Right renal cortex interstitium (tissue), 3 donors: Measurements from ENCODE around the gene TXNL1. TPM values are rescaled to one million over a fixed set of nuclear protein-coding genes. Genes with fewer than 3 reads are reported as not detected.

Experiments used
- DNase-seq, 3 donors: peaks; one replicate each; pipeline ENCODE4 v3.0.0-alpha.2; 2013; ENCODE audit warnings: low read depth in 3 of 3, low spot score in 2 of 3
- polyA plus RNA-seq, 3 donors: library from polyadenylated mRNA; unstranded; fragments of 120-200 nt; gene quantifications; one replicate each; pipeline ENCODE4 v1.2.1, GENCODE V29; 2013; ENCODE audit not compliant: insufficient read length in 3 of 3

Gene TXNL1
- polyA plus RNA-seq, 3 donors = 112 to 117 (median 114) TPM

DNA sequence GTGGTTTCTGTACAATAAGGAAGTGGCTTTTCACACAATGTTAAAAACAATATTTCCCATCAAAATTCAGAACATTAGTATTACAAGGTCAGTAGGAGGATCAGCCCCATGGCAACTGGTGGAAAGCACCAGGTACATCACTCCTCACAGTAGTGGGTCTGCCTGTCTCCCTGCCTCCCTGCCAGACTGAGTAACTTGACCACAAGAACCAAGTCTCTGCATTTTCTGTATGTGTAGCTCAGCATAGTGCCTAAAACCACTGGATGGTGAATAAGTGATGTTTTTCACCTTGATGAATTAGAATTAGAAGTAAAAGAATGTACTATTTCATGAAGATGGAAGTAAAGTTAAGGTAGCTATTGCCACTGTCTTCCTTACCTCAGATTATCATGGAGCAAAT lies 8.7 kb upstream of the TXNL1 start:
- no peak for DNase-seq

DNA sequence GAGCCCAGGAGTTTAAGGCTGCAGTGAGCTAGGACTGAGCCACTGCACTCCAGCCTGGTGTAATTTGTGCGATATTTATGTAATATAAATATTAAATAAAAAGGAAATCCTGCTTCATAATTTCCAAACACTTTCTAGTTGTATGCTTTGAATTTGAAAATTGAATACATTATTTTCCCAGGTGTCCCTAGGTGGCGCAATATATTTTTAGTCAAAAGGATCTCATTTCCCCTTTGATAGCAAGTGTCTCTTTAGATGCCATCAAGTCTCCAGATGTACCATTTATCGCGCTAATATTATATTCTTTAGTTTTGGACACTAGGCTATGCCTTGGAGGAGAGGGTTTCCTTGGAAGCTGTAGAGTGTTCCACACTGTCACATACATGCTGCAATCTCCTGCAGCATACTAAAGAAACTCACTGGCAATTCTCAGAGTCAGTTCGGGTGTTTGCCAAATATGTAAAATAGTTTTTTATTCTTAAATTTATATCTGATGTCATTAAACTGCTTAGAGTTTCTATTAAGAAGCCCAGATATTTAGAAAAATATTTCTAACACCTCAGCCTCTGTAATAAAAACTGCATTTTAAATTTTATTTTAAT lies 7.1 kb upstream of the TXNL1 start:
- no peak for DNase-seq

DNA sequence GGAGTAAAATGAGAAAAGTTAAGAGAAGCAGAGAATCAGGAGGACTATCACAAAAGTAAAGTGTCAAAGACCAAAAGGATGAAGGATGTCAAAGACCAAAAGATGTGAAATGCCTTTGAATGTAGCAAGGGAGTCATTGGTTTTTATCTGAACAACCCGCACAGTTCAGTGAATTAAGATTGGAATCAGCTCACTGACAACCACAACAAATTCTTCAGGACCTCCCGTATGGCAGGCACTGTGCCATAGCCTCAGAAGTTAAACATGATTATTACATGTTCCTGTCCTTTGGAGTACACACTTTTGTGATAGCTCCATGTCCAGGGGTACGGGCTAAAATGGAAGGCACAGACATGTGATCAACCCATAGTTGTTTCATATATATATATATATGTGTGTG lies 5.0 kb upstream of the TXNL1 start:
- no peak for DNase-seq

GRCh38 chr18:56641714-56642337 lies 3.4 kb upstream of the TXNL1 start:
- no peak for DNase-seq

GRCh38 chr18:56639571-56639970 lies 1.2 kb upstream of the TXNL1 start:
- no peak for DNase-seq

GRCh38 chr18:56639104-56639381 lies 651 bp upstream of the TXNL1 start:
- no peak for DNase-seq

GRCh38 chr18:56637711-56638231 lies 621 bp downstream of the TXNL1 start:
- no peak for DNase-seq

DNA sequence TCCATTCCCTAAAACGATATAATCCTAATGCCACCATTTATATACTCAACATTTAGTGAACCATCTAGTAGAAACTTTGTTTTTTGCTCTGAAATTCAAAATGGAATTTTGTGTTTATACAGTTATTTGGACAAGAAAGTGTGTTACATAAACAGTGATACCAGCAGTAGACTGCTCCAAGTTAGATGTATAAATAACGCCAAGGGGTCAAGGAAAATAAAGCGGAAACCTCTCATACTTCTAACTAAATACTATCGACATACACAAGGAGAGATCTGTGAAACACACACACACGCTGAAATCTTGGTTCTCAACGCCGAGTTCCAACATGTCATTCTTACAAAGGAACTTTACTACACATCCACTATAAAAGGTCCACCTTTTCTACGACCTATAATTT lies 1.2 kb downstream of the TXNL1 start:
- no peak for DNase-seq

DNA sequence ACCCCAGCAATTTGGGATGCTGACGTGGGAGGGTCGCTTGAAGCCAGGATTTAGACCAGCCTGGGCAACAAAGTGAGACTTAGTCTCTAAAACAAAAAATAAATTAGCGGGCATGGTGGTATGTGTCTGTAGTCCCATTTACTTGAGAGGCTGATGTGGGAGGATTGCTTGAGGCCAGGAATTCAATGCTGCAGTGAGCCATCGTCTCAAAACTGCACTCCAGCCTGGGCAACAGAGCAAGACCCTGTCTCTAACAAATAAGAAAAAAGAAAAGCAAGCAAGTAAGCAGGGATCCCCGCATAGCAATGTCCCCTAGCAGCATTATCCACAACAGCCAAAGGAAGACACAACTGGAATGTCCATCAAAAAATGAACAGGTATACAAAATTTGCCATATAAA lies 3.4 kb downstream of the TXNL1 start:
- no peak for DNase-seq

DNA sequence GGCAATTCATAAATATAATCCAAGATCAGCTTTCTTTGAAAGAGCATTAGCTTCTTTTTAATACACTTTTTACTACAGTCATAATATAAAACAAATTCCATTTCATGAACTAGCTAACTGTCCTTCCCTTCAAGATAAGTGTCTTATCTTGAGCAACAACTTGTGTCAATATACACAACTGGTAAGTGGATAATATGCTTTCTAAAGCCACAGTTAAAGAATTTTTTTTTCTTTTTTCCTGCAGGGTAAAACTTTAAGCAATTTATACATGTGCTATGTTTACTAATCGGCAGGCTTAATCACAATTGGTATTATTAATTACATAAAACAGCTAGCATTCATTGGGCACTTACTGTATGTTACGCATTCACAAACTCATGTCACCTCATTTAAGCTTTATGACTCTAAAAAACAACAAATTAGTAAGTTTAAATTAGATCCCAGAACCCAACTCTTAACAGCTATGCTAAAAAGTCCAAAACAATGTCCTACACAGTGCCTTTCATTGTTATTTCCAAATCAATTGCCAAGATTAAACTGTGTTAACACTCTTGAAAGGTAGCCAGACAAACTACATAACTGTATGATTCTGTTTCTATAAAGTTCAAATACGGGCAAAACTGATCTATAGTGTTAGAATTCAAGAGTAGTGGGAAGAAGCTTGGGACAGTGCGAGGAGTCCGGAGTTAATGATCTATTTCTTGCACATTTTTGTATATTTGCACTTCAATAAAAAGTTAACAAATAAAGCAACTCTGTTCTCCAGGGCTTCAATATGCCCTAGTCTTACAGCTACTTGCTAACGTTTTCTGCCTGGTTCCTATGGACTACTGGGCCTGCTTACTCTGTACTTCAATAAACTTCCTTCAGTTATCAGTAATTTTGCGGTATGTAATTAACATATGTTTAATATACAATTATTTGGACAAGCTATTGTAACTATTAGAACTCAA lies 6.0 kb downstream of the TXNL1 start:
- DNase-seq = no peak

- DNase-seq = no peak
Observed at GRCh38 chr18:56627991-56628390, 10.4 kb downstream of the TXNL1 start.

GRCh38 chr18:56615738-56616520 lies 22.5 kb downstream of the TXNL1 start:
- DNase-seq = no peak

DNA sequence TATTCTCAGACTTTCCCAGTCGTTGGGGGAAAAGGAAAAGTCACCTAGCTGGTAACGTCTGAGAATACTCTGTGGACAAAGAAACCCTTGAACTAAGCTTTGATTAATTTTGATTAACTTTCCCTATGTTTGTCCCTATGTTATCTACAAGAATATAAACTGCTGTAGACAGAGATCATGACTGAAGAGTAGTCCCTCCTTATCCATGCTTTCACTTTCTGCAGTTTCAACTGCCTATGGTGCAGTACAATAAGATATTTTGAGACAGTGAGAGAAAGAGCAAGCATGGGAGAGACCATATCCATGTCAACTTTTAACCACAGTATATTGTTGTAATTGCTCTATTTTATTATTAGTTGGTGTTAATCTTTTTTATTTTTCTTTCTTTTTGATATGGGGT lies 31.8 kb downstream of the TXNL1 start:
- no peak for DNase-seq

DNA sequence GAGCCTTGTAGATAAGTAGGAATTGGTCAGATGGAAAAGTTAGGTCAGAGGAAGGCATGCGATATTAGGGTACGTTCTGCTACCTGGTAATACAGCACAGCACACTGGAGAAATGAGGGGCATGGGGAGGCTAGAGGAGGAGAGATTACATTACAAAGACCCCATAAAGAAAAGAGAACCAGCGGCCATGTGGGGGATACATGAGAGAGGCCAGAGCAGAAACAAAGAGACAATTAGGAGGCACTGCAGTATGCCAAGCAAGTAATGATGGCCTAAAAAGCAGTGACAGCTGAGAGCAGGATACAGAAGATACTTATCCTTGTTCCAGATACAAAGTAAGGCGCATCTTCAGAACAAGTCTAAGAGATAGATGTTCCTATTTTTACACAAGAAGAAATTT lies 40.0 kb downstream of the TXNL1 start:
- no peak for DNase-seq

DNA sequence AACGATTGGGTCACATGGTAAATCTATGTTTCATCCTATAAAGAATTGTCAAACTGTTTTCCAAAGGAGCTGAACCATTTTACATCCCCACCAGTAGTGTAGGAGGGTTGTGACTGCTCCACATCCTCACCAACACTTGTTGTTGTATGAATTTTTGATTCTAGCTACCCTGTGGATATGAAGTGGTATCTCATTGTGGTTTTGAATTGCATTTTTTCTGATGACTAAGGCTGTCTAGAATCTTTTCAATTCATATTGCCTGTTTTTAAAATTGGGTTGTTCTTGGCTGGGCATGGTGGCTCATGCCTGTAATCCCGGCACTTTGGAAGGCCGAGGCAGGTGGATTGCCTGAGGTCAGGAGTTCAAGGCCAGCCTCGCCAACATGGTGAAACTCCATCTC lies 44.5 kb downstream of the TXNL1 start:
- DNase-seq = no peak

DNA sequence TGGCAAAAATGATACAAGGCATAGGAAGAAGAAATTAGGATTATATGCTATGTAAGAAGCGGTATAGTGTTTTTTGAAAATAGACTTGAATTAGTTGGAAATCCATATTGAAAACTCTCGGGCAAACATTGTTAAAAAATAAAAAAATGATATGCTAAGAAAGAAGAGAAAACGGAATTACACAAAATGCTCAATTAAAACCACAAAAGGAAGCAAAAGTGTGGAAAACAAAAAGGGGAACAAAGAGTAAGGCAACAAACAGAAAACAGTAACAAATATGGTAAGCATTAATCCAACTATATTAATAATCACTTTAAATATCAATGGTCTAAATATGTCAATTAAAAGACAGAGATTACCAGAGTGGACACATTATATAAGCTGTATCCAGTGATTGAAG lies 58.4 kb downstream of the TXNL1 start:
- DNase-seq = no peak

DNA sequence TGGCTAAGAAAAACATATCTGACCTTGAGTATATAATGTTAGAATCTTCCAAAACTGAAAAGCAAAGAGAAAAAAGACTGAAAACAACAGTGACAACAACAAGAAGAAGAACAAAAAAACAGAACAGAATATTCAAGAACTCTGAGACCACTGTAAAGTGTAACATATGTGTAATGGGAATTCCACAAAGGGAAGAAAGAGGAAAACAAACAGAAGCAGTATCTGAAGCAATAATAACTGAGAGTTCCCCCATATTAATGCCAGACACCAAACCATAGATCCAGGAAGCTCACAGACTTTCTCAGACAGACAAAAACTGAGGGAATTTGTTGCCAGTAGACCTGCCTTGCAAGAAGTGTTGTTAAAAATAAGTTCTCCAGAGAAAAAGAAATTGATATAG lies 58.9 kb downstream of the TXNL1 start:
- DNase-seq = no peak

DNA sequence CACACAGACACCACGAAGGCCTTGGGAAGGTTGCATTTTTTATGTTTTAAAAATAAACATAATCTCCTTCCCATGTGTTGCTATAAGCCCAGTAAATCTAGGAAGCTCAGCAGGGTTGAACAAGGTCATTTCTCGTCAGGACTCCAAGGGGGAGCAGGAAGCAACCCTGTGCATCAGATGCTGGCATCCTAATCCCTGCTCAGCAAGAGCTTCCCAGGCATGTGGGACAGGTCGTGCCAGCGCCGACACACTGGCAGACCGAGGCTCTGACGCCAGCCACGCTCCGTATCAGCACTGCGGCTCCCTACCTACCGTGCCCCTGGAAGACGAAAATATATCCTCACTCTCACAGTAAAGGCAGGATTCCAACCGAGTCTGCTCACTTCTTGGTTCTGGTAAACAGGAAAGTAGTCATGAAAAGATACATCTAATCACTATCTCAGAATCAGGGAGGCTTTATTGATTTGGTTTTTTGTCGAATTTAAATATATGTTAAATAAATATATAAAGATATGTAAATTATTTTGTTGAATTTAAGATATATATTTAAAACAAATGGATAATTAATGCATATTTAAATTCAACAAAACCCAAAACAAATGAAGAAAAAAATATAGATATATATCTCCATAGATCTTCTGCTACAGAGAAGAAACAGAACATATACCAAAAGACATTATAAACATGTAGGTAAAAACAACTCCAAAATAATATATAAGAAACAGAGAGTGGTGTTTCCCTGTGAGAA lies 61.4 kb downstream of the TXNL1 start:
- no peak for DNase-seq

- DNase-seq = peak in 2 of 3 donors; percentile 49 to 60
Observed at GRCh38 chr18:56575819-56576663, 62.4 kb downstream of the TXNL1 start.
